Endothelial cell (in vitro differentiated cells): ENCODE data around the gene RLBP1. TPM values are rescaled to one million over a fixed set of nuclear protein-coding genes. Genes with fewer than 3 reads are reported as not detected.

ENCODE experiments used
- DNase-seq: peaks from one replicate; pipeline ENCODE4 v3.0.0; 2021; ENCODE audit warnings: low spot score
- H3K27ac Mint-ChIP-seq: one replicate; pipeline ENCODE4 v1.8.0; 2021; ENCODE audit warnings: mixed read lengths, inconsistent platforms; ENCODE audit not compliant: unreplicated experiment
- H3K27me3 Mint-ChIP-seq: one replicate; pipeline ENCODE4 v1.8.0; 2021; ENCODE audit warnings: mild to moderate bottlenecking, moderate library complexity, mixed read lengths, inconsistent platforms; ENCODE audit not compliant: unreplicated experiment
- H3K36me3 Mint-ChIP-seq: one replicate; pipeline ENCODE4 v1.8.0; 2021; ENCODE audit warnings: mild to moderate bottlenecking, low read depth, mixed read lengths, inconsistent platforms; ENCODE audit not compliant: unreplicated experiment
- H3K4me1 Mint-ChIP-seq: one replicate; pipeline ENCODE4 v1.8.0; 2021; ENCODE audit warnings: mild to moderate bottlenecking, mixed read lengths, inconsistent platforms; ENCODE audit not compliant: unreplicated experiment
- H3K4me3 Mint-ChIP-seq: one replicate; pipeline ENCODE4 v1.8.0; 2021; ENCODE audit warnings: mild to moderate bottlenecking, mixed read lengths, inconsistent platforms; ENCODE audit not compliant: unreplicated experiment
- H3K9me3 Mint-ChIP-seq: one replicate; pipeline ENCODE4 v1.8.0; 2021; ENCODE audit warnings: mixed read lengths, inconsistent platforms; ENCODE audit not compliant: unreplicated experiment
- CTCF ChIP-seq: fragments of 200-600 bp; sonication (generic); IDR thresholded peaks from one replicate; pipeline ENCODE4 v1.5.0; 2021; ENCODE audit warnings: antibody characterized with exemption; ENCODE audit not compliant: unreplicated experiment
- total RNA-seq: library from RNA; stranded (reverse); fragmentation: NEBNext Ultra II Directional; extraction: Animal tissue kit (Norgen Biotek cat#: 25700); gene quantifications from one replicate; pipeline ENCODE4 v1.2.1, GENCODE V29; 2021; ENCODE audit not compliant: unreplicated experiment

The RLBP1 gene
- total RNA-seq, 1 donor from 2014 or later, result not detected

- Mint-ChIP-seq H3K27me3 (no peaks in the 10 kb centered on the region), H3K27ac (no peak overlapping the region), H3K4me1 (peaks cover 6% of the 10 kb centered on the region), H3K36me3 (peaks cover 6% of the 10 kb centered on the region), H3K9me3 (no peaks in the 10 kb centered on the region), H3K4me3 (no peak overlapping the region)
- TF ChIP-seq CTCF, result peak; percentile 87
- DNase-seq, result peak; percentile 78
Measured at GRCh38 chr15:89171136-89172072, 50.0 kb downstream of the RLBP1 start.

GRCh38 chr15:89170364-89170763, 51.0 kb downstream of the RLBP1 start:
- TF ChIP-seq CTCF, result no peak
- peaks cover 9% of the 10 kb centered on the region for H3K4me1 Mint-ChIP-seq
- DNase-seq, result no peak
- H3K36me3 Mint-ChIP-seq, result no peaks in the 10 kb centered on the region
- no peaks in the 10 kb centered on the region for H3K27me3 Mint-ChIP-seq
- no peak overlapping the region for H3K27ac Mint-ChIP-seq
- no peak overlapping the region for H3K4me3 Mint-ChIP-seq
- H3K9me3 Mint-ChIP-seq, result no peaks in the 10 kb centered on the region

GRCh38 chr15:89168316-89168833, 53.0 kb downstream of the RLBP1 start:
- TF ChIP-seq CTCF, result no peak
- H3K4me1 Mint-ChIP-seq, result peaks cover 9% of the 10 kb centered on the region
- no peaks in the 10 kb centered on the region for H3K9me3 Mint-ChIP-seq
- no peak for DNase-seq
- H3K36me3 Mint-ChIP-seq, result no peaks in the 10 kb centered on the region
- no peak overlapping the region for H3K27ac Mint-ChIP-seq
- no peak overlapping the region for H3K4me3 Mint-ChIP-seq
- H3K27me3 Mint-ChIP-seq, result no peaks in the 10 kb centered on the region

GRCh38 chr15:89167267-89168176, 53.9 kb downstream of the RLBP1 start:
- Mint-ChIP-seq H3K36me3 (no peaks in the 10 kb centered on the region), H3K9me3 (no peaks in the 10 kb centered on the region), H3K4me3 (no peak overlapping the region), H3K27ac (no peak overlapping the region), H3K27me3 (no peaks in the 10 kb centered on the region), H3K4me1 (peaks cover 9% of the 10 kb centered on the region)
- no peak for DNase-seq
- no peak for TF ChIP-seq CTCF
